HG03565 (cell line): ENCODE measurements around the gene KLHL4.
"Not testable (repeated sequence)": the region's sequence is repeated elsewhere in the genome, so short reads cannot be mapped to it uniquely, and the experiment has no call there.

Source experiments
- ATAC-seq: cut with Tn5 transposase; IDR thresholded peaks from one replicate; pipeline ENCODE4 v1.9.1; 2021; ENCODE audit warnings: mild to moderate bottlenecking, moderate library complexity; ENCODE audit not compliant: unreplicated experiment

Gene KLHL4

DNA sequence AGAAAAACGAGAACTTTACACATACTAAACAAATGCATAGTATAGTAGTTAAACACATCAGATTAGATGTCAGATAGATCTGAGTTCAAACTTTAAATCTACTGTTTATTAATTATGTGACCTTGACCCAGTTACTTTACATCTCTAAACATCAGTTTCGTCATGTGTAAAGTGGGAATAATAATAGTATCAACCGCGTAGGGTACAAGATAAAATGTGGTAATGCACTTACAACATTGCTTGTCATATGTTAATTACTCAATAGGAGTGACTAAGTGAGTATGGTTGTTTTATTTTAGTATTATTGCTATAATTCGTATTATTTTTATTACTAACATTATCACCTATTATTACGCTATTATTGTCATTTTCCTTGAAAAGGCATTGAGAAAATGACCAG is 144.2 kb downstream of the KLHL4 start:
- no peak for ATAC-seq

DNA sequence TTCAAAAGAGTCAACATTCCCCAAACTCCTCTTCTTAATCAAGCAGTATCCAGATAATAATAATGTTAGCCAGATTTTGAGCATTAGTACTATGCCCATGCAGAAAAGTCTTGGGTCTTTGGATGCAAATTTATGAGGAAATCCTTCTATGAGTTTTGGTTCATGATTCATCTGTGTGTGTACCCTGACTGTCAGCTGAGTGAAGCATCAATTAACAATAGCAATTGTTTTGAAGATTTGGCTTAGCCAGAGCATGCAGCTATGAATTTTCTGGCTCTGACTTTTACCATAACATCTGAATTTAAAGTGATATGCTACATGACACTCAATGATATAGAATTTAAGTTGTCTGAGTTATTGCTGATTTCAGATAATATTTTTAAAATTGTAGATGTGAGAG is 145.8 kb downstream of the KLHL4 start:
- no peak for ATAC-seq

GRCh38 chrX:87664381-87664780 is 146.8 kb downstream of the KLHL4 start:
- ATAC-seq, result no peak

DNA sequence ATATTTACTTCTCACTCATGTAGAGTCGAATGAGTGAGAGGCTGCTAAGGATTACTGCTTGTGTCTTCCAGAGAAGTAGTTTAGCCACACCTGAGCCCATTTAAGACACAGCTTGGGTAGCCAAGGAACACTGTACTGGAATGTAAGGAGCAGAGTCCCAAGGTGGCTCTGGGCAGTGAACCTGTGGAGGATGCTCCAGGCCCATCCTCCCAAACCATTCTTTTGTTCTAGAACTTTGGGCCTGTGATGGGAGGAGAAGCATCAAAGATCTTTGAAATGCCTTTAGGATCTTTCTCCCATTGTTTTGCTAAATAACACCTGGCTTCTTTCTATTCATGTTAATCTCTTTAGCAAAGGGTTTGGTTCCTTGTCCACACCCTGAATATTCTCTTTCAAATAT is 162.2 kb downstream of the KLHL4 start:
- no peak for ATAC-seq

DNA sequence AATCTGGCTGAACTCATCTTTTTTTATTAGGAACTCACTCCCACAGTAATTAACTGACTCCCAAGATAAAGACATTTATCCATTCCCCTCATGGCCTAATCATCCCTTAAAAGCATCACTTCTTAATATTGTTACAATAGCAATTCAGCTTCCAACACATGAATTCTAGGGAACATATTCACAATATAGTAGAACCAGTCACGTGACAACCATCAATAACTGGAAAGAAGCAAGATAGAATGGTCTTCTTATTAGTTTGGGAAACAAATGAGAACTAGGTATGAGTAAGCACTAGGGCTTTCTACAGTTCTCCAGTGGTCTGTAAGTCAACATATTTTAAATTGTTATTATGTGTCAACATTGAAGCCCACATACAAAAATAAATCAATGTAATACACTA is 170.1 kb downstream of the KLHL4 start:
- ATAC-seq, result no peak

DNA sequence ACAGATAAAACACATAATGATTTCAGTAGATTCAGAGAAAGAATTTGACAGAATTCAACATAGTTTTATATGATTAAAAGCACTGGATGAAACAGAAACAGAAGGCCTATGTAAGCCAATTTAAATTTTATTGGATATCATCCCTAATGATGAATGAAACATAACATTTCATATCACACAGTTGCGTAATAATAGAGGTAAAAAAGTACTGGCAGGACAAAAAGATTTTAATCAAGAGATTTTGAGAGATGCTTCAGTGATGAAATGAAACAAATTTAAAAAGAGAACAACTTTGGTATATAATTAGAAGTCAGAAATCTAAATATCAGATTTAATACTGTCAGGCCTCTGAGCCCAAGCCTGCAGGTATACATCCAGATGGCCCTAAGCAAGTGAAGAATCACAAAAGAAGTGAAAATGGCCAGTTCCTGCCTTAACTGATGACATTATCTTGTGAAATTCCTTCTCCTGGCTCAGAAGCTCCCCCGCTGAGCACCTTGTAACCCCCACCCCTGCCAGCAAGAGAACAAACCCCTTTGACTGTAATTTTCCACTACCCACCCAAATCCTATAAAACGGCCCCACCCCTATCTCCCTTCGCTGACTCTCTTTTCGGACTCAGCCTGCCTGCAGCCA is 170.6 kb downstream of the KLHL4 start:
- ATAC-seq, result not testable (repeated sequence)

DNA sequence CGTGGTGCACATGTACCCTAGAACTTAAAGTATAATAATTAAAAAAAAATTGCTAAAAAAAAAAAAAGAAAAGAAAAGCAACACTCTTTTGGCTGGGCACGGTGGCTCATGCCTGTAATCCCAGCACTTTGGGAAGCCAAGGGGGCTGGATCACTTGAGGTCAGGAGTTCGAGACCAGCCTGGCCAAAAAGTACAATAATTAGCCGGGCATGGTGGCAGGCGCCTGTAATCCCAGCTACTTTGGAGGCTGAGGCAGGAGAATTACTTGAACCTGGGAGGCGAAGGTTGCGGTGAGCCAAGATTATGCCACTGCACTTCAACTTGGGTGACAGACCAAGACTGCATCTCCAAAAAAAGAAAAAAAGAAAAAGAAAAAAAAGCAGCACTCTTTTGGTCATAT is 171.6 kb downstream of the KLHL4 start:
- ATAC-seq, result not testable (repeated sequence)

DNA sequence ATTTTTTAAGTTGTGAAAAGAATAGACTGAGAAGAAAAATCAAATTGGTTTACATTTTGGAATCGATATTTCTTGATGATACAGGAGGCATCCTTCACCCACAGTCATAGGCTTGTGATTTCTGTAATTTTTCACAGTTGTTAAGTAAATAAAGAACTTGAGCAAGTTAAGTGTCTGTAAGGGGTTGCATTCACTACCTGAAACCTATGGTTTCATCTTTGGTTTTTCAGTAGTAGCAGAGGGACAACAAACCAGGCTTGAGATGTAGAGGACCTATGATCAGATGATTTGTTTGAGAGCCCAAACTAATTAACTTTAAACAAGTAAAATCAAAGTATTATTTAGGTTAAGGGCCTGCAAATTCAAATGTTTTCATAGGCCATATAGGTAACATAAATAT is 175.6 kb downstream of the KLHL4 start:
- ATAC-seq, result no peak

DNA sequence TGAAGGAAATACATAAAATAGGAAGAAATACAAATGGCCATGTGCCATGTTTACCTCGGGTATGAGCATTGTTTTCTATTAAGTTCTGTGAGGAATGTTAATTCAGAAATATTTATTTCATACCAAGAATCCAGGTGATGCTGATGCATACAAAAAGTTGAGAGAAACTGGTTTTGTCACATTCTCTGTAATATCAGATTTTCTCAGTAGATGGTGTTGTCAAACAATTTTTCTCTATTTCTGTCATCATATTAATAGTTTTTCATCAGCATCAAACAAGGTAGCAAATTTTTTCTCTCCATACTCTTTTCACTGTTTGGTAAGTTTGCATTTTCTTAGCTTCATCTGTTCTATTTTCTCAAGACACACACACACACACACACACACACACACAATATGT is 179.8 kb downstream of the KLHL4 start:
- no peak for ATAC-seq

DNA sequence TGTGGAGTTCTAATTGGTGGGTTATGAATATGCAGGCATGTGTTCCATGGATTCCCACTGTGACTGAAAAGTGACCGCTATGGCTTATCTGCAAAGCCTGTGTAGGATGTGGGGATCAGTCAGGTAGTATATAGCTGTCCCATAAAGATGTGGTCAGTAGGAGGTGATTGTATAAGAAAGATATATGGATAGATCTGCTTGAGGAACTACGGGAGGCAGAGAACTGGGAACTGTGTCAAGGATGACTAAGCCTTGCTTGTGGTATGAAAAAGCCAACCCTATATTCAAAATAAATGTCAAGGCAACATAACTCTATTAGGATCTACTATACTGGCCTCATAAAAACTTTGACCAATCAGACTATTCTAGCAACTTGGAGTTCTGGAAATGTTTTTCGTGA is 185.2 kb downstream of the KLHL4 start:
- no peak for ATAC-seq

GRCh38 chrX:87703469-87703868 is 185.9 kb downstream of the KLHL4 start:
- not testable (repeated sequence) for ATAC-seq

DNA sequence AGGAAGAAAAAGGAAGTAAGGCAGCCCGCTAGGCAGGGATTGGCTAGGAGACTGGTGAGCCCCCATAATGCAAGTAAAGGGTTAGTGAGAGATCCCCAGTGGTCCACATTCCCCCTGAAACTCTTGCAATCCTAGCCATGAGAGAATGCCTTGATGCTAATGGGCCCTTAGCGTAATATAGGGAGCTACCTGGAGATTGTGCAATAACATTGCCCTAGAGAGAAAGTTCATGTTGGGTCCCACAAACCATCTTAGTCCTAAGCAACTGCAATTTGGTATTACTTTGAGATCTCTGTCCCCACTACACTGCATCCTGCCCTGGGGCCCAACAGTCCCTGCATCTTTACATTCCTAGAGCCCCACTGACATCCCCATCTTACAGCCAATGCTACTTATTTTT is 188.5 kb downstream of the KLHL4 start:
- ATAC-seq, result no peak

GRCh38 chrX:87710580-87710979 is 193.0 kb downstream of the KLHL4 start:
- no peak for ATAC-seq
